H9 (cell line): Measurements from ENCODE around the gene TUB. TPM values are rescaled to one million over a fixed set of nuclear protein-coding genes. Genes with fewer than 3 reads are reported as not detected.

ENCODE experiments used
- DNase-seq: peaks from one replicate; pipeline ENCODE4 v3.0.0-alpha.2; 2017
- H2AFZ ChIP-seq: one replicate; pipeline ENCODE4 v1.6.1; 2013; ENCODE audit warnings: mild to moderate bottlenecking, low read length, control low read depth, moderate library complexity
- H2AK5ac ChIP-seq: 2 replicates; pipeline ENCODE4 v1.6.1; 2013; ENCODE audit warnings: low read length, control low read depth, mixed read lengths; ENCODE audit not compliant: insufficient read length
- H2BK120ac ChIP-seq: one replicate; pipeline ENCODE4 v1.6.1; 2013; ENCODE audit warnings: low read depth, mild to moderate bottlenecking, low read length, control low read depth, inconsistent platforms; ENCODE audit not compliant: poor library complexity, severe bottlenecking
- H2BK12ac ChIP-seq: 2 replicates; pipeline ENCODE4 v1.6.1; 2013; ENCODE audit warnings: low read length, control low read depth, mixed read lengths, low read depth; ENCODE audit not compliant: insufficient read length
- H2BK15ac ChIP-seq: 2 replicates; pipeline ENCODE4 v1.6.1; 2013; ENCODE audit warnings: low read depth, low read length, control low read depth
- H2BK20ac ChIP-seq: one replicate; pipeline ENCODE4 v1.6.1; 2013; ENCODE audit warnings: low read depth, mild to moderate bottlenecking, low read length, control low read depth, inconsistent platforms; ENCODE audit not compliant: poor library complexity, severe bottlenecking
- H2BK5ac ChIP-seq: 2 replicates; pipeline ENCODE4 v1.6.1; 2013; ENCODE audit warnings: low read length, control low read depth, mixed read lengths; ENCODE audit not compliant: insufficient read length
- H3K14ac ChIP-seq: 2 replicates; pipeline ENCODE4 v1.6.1; 2013; ENCODE audit warnings: low read length, control low read depth; ENCODE audit not compliant: insufficient read depth
- H3K18ac ChIP-seq: 2 replicates; pipeline ENCODE4 v1.6.1; 2013; ENCODE audit warnings: low read depth, mild to moderate bottlenecking, mixed read lengths, low read length, control low read depth; ENCODE audit not compliant: insufficient read length
- H3K23ac ChIP-seq: 2 replicates; pipeline ENCODE4 v1.6.1; 2013; ENCODE audit warnings: low read length, control low read depth, mixed read lengths, low read depth; ENCODE audit not compliant: insufficient read length
- H3K23me2 ChIP-seq: 2 replicates; pipeline ENCODE4 v1.6.1; 2013; ENCODE audit warnings: low read depth, mild to moderate bottlenecking, mixed read lengths, low read length, control low read depth; ENCODE audit not compliant: insufficient read length, poor library complexity, severe bottlenecking
- H3K27ac ChIP-seq: 2 replicates; pipeline ENCODE4 v1.5.1; 2013; ENCODE audit warnings: low read length, control low read depth, mixed read lengths, low read depth; ENCODE audit not compliant: insufficient read length
- H3K27me3 ChIP-seq: 2 replicates; pipeline ENCODE4 v1.6.1; 2013; ENCODE audit warnings: low read length, control low read depth, inconsistent platforms; ENCODE audit not compliant: insufficient read depth
- H3K4ac ChIP-seq: 2 replicates; pipeline ENCODE4 v1.6.1; 2013; ENCODE audit warnings: low read depth, mild to moderate bottlenecking, control low read depth, inconsistent platforms, low read length, moderate library complexity
- H3K4me1 ChIP-seq: 2 replicates; pipeline ENCODE4 v1.6.1; 2013; ENCODE audit warnings: low read length, control low read depth, inconsistent platforms; ENCODE audit not compliant: insufficient read depth
- H3K4me2 ChIP-seq: 2 replicates; pipeline ENCODE4 v1.6.1; 2013; ENCODE audit warnings: low read length, control low read depth, mixed read lengths; ENCODE audit not compliant: insufficient read length, insufficient read depth
- H3K56ac ChIP-seq: 2 replicates; pipeline ENCODE4 v1.6.1; 2013; ENCODE audit warnings: low read depth, mild to moderate bottlenecking, mixed read lengths, low read length, control low read depth; ENCODE audit not compliant: insufficient read length
- H3K79me1 ChIP-seq: 2 replicates; pipeline ENCODE4 v1.6.1; 2013; ENCODE audit warnings: low read depth, mild to moderate bottlenecking, moderate library complexity, low read length, control low read depth, inconsistent platforms; ENCODE audit not compliant: insufficient read depth, poor library complexity, severe bottlenecking
- H3K79me2 ChIP-seq: 2 replicates; pipeline ENCODE4 v1.6.1; 2013; ENCODE audit warnings: low read length, control low read depth, inconsistent platforms; ENCODE audit not compliant: insufficient read depth
- H3K9ac ChIP-seq: 2 replicates; pipeline ENCODE4 v1.6.1; 2013; ENCODE audit warnings: low read length, control low read depth, mixed read lengths; ENCODE audit not compliant: insufficient read length; ENCODE audit errors: extremely low read depth
- H3K9me3 ChIP-seq: one replicate; pipeline ENCODE4 v1.6.1; 2013; ENCODE audit warnings: low read depth, low read length, inconsistent platforms; ENCODE audit not compliant: control insufficient read depth
- H3T11ph ChIP-seq: one replicate; pipeline ENCODE4 v1.6.1; 2013; ENCODE audit warnings: mild to moderate bottlenecking, low read length, control low read depth, inconsistent platforms
- H4K20me1 ChIP-seq: one replicate; pipeline ENCODE4 v1.6.1; 2013; ENCODE audit not compliant: control insufficient read depth, insufficient read length, insufficient read depth
- H4K5ac ChIP-seq: 2 replicates; pipeline ENCODE4 v1.6.1; 2013; ENCODE audit warnings: low read depth, mild to moderate bottlenecking, mixed read lengths, low read length, control low read depth; ENCODE audit not compliant: insufficient read length
- H4K8ac ChIP-seq: replicated peaks from 2 replicates; pipeline ENCODE4 v1.6.1; 2013; ENCODE audit warnings: low read length, control low read depth, mixed read lengths, low read depth; ENCODE audit not compliant: insufficient read length
- H4K91ac ChIP-seq: 2 replicates; pipeline ENCODE4 v1.6.1; 2013; ENCODE audit warnings: low read depth, mild to moderate bottlenecking, moderate library complexity, mixed read lengths, low read length, control low read depth; ENCODE audit not compliant: insufficient read length
- H3K27ac Mint-ChIP-seq, 3 experiments: 2 replicates in 2 of 3; 3 replicates in 1 of 3; pipeline ENCODE4 v1.8.0; 2020 to 2021; ENCODE audit warnings: mixed read lengths in 3 of 3, mild to moderate bottlenecking in 1 of 3, moderate library complexity in 1 of 3
- H3K27me3 Mint-ChIP-seq: 2 replicates; pipeline ENCODE4 v1.8.0; 2021; ENCODE audit warnings: low read depth, mild to moderate bottlenecking, moderate library complexity, mixed read lengths
- H3K36me3 Mint-ChIP-seq, 3 experiments: 2 replicates in 2 of 3; 3 replicates in 1 of 3; pipeline ENCODE4 v1.8.0; 2020 to 2021; ENCODE audit warnings: low read depth in 3 of 3, mixed read lengths in 3 of 3; ENCODE audit not compliant: insufficient read depth in 1 of 3
- H3K4me1 Mint-ChIP-seq, 2 experiments: 2 replicates each; pipeline ENCODE4 v1.8.0; 2020; ENCODE audit warnings: mixed read lengths in 2 of 2
- H3K4me3 Mint-ChIP-seq, 2 experiments: 2 replicates in 1 of 2; 3 replicates in 1 of 2; pipeline ENCODE4 v1.8.0; 2020 to 2021; ENCODE audit warnings: mild to moderate bottlenecking in 2 of 2, mixed read lengths in 2 of 2, moderate library complexity in 1 of 2
- H3K9me3 Mint-ChIP-seq, 2 experiments: 2 replicates in 1 of 2; 3 replicates in 1 of 2; pipeline ENCODE4 v1.8.0; 2020; ENCODE audit warnings: mild to moderate bottlenecking in 2 of 2, mixed read lengths in 2 of 2, moderate library complexity in 1 of 2
- WGBS: extraction: QIAGEN DNeasy Blood & Tissue Kit; methylation state at CpG from one replicate; pipeline ENCODE4 v1.1.7; 2013; ENCODE audit warnings: missing lambda C conversion rate, low lambda C conversion rate, mixed read lengths; ENCODE audit not compliant: insufficient read length; ENCODE audit errors: extremely low coverage; 5-methylcytosine and 5-hydroxymethylcytosine counted together
- total RNA-seq: library from RNA; stranded (reverse); gene quantifications from 2 replicates; pipeline ENCODE4 v1.2.1, GENCODE V29; 2021
- TF ChIP-seq, protein P1 (sequence below): fragments of 200-600 bp; sonication (generic); conservative IDR thresholded peaks from 3 replicates; pipeline ENCODE4 v1.8.0; 2021; ENCODE audit warnings: antibody characterized with exemption, mild to moderate bottlenecking

TUB gene
- total RNA-seq, 1 experiment from 2014 or later = 14.8 TPM

DNA sequence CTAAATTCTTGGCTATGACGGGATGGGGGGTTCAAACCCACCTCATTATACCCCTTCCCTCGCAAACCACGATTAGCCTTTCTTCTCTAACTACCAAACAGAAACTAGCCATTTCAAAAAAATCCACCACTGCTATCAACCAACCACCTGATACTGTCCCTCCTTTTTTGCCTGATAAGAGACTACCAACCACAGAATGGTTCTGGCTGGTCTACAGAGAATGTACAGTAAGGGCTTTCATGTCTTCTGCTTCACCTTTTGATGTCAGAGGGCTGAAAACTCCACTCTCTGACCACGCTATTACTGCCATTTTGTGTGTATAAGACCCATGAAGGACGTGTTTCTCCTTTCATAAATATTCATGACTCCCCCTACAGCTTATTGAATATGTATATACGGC, 68.7 kb downstream of the TUB start:
- Histone ChIP-seq H2BK5ac (no peak overlapping the region), H2BK15ac (no peak overlapping the region), H2AK5ac (no peak overlapping the region), H3K79me1 (no peaks in the 10 kb centered on the region), H2BK20ac (no peak overlapping the region), H3K14ac (no peak overlapping the region), H3K4me1 (peaks cover 6% of the 10 kb centered on the region; the same call in 1 of the 2 replicates), H3K27me3 (no peaks in the 10 kb centered on the region), H4K91ac (no peak overlapping the region), H3K23ac (no peak overlapping the region), H3T11ph (no peak overlapping the region), H4K8ac (no peak overlapping the region), H3K79me2 (no peaks in the 10 kb centered on the region), H3K9me3 (no peaks in the 10 kb centered on the region), H2BK120ac (no peak overlapping the region), H3K4me2 (no peak overlapping the region), H3K27ac (no peak overlapping the region), H3K23me2 (no peaks in the 10 kb centered on the region), H4K20me1 (no peaks in the 10 kb centered on the region), H3K56ac (no peak overlapping the region), H3K18ac (no peak overlapping the region), H2AFZ (no peak overlapping the region), H3K9ac (no peak overlapping the region), H2BK12ac (no peak overlapping the region), H3K4ac (no peak overlapping the region), H4K5ac (no peak overlapping the region)
- WGBS = no CpG with 5 or more reads among the region's 6 CpGs
- no peak overlapping the region for H3K27ac Mint-ChIP-seq
- peaks cover 0 to 4% of the 10 kb centered on the region in 2 experiments; a peak in 1 of 5 replicates for H3K9me3 Mint-ChIP-seq
- H3K4me3 Mint-ChIP-seq = no peak overlapping the region
- DNase-seq = no peak
- peaks cover 4 to 7% (median 7%) of the 10 kb centered on the region in 3 experiments; a peak in 6 of 7 replicates for H3K36me3 Mint-ChIP-seq
- H3K27me3 Mint-ChIP-seq = no peaks in the 10 kb centered on the region
- H3K4me1 Mint-ChIP-seq = peaks cover 25 to 28% of the 10 kb centered on the region in 2 experiments
- TF ChIP-seq, protein P1, sequence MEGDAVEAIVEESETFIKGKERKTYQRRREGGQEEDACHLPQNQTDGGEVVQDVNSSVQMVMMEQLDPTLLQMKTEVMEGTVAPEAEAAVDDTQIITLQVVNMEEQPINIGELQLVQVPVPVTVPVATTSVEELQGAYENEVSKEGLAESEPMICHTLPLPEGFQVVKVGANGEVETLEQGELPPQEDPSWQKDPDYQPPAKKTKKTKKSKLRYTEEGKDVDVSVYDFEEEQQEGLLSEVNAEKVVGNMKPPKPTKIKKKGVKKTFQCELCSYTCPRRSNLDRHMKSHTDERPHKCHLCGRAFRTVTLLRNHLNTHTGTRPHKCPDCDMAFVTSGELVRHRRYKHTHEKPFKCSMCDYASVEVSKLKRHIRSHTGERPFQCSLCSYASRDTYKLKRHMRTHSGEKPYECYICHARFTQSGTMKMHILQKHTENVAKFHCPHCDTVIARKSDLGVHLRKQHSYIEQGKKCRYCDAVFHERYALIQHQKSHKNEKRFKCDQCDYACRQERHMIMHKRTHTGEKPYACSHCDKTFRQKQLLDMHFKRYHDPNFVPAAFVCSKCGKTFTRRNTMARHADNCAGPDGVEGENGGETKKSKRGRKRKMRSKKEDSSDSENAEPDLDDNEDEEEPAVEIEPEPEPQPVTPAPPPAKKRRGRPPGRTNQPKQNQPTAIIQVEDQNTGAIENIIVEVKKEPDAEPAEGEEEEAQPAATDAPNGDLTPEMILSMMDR = no peak

Other genes with a start within 250 kb of the TUB start
- gene OR10A6, start 149.9 kb upstream of the TUB start, total RNA-seq = not detected in 2 replicates
- not detected in 2 replicates for gene OR10A3, start 139.5 kb upstream of the TUB start, total RNA-seq
- gene NLRP10, start 115.8 kb upstream of the TUB start, total RNA-seq = not detected in 2 replicates
- gene EIF3F, start 93.9 kb upstream of the TUB start, total RNA-seq = 346 and 348 TPM in 2 replicates
- 19.9 and 23.7 TPM in 2 replicates for gene RIC3, start 87.8 kb downstream of the TUB start, total RNA-seq
- 0.39 and 0.50 TPM in 2 replicates for gene LMO1, start 182.7 kb downstream of the TUB start, total RNA-seq